Liver (tissue), 9 donors: ENCODE results near the gene ALDH7A1. TPM values are rescaled to one million over a fixed set of nuclear protein-coding genes. Genes with fewer than 3 reads are reported as not detected.

Source experiments
- DNase-seq: peaks from one replicate; pipeline ENCODE4 v3.0.0-alpha.2; 2017; ENCODE audit warnings: low spot score
- H3K27ac ChIP-seq, 2 donors: one replicate each; pipeline ENCODE4 v1.7.0; 2013; ENCODE audit warnings: inconsistent platforms in 2 of 2, low read length in 2 of 2, control low read depth in 1 of 2, low read depth in 1 of 2, mild to moderate bottlenecking in 1 of 2
- H3K27me3 ChIP-seq, 4 donors: one replicate each; pipeline versions ENCODE4 v1.6.1 to v1.7.0; 2013; ENCODE audit warnings: low read length in 3 of 4, inconsistent platforms in 1 of 4, mild to moderate bottlenecking in 1 of 4, moderate library complexity in 1 of 4; ENCODE audit not compliant: control insufficient read depth in 4 of 4, insufficient read depth in 4 of 4
- H3K36me3 ChIP-seq, 4 donors: one replicate each; pipeline versions ENCODE4 v1.6.1 to v1.7.0; 2013; ENCODE audit warnings: low read length in 3 of 4, mild to moderate bottlenecking in 3 of 4, low read depth in 1 of 4, moderate library complexity in 1 of 4; ENCODE audit not compliant: control insufficient read depth in 4 of 4, insufficient read depth in 3 of 4
- H3K4me1 ChIP-seq, 4 donors: one replicate each; pipeline versions ENCODE4 v1.6.1 to v1.7.0; 2013; ENCODE audit warnings: low read length in 3 of 4, mild to moderate bottlenecking in 3 of 4, moderate library complexity in 1 of 4; ENCODE audit not compliant: control insufficient read depth in 4 of 4, insufficient read depth in 4 of 4
- H3K4me3 ChIP-seq, 3 donors: one replicate each; pipeline versions ENCODE4 v1.6.1 to v1.7.0; 2013; ENCODE audit warnings: low read length in 3 of 3, control low read depth in 1 of 3, low read depth in 1 of 3, mild to moderate bottlenecking in 1 of 3
- H3K9ac ChIP-seq, 2 donors: one replicate each; pipeline ENCODE4 v1.7.0; 2013; ENCODE audit warnings: low read length in 2 of 2, mild to moderate bottlenecking in 2 of 2, moderate library complexity in 2 of 2, control low read depth in 1 of 2, low read depth in 1 of 2
- H3K9me3 ChIP-seq, 4 donors: one replicate each; pipeline versions ENCODE4 v1.6.1 to v1.7.0; 2013; ENCODE audit warnings: low read length in 3 of 4; ENCODE audit not compliant: control insufficient read depth in 4 of 4
- ATF3 ChIP-seq: IDR thresholded peaks from 2 replicates; pipeline ENCODE4 v1.6.1; 2016; ENCODE audit warnings: antibody characterized with exemption
- CTCF ChIP-seq: fragments of 150-350 bp; IDR thresholded peaks from 2 replicates; pipeline ENCODE4 v1.5.1; 2017; ENCODE audit warnings: improper control_type of control experiment, low read depth, low read length; ENCODE audit not compliant: missing input control
- FOXA1 ChIP-seq: IDR thresholded peaks from 2 replicates; pipeline ENCODE4 v1.6.1; 2016; ENCODE audit warnings: antibody characterized with exemption
- GABPA ChIP-seq, 2 donors: IDR thresholded peaks in 1 of 2; conservative IDR thresholded peaks in 1 of 2; 2 replicates each; pipeline ENCODE4 v1.6.1; 2016; ENCODE audit warnings: antibody characterized with exemption in 2 of 2, mild to moderate bottlenecking in 1 of 2, moderate library complexity in 1 of 2
- HNF4A ChIP-seq, 2 donors: conservative IDR thresholded peaks; 2 replicates each; pipeline ENCODE4 v1.6.1; 2016; ENCODE audit warnings: antibody characterized with exemption in 2 of 2, mild to moderate bottlenecking in 2 of 2
- HNF4G ChIP-seq: IDR thresholded peaks from 2 replicates; pipeline ENCODE4 v1.6.1; 2016; ENCODE audit warnings: antibody characterized with exemption
- JUND ChIP-seq, 2 donors: IDR thresholded peaks; 2 replicates each; pipeline ENCODE4 v1.6.1; 2016; ENCODE audit warnings: antibody characterized with exemption in 2 of 2
- MAX ChIP-seq: IDR thresholded peaks from 2 replicates; pipeline ENCODE4 v1.6.1; 2016; ENCODE audit warnings: antibody characterized with exemption
- NR2F2 ChIP-seq: IDR thresholded peaks from 2 replicates; pipeline ENCODE4 v1.6.1; 2016; ENCODE audit warnings: antibody characterized with exemption
- RAD21 ChIP-seq, 2 donors: IDR thresholded peaks; 2 replicates each; pipeline ENCODE4 v1.6.1; 2016; ENCODE audit warnings: antibody characterized with exemption in 2 of 2, mild to moderate bottlenecking in 2 of 2
- REST ChIP-seq: IDR thresholded peaks from 2 replicates; pipeline ENCODE4 v1.6.1; 2016; ENCODE audit warnings: antibody characterized with exemption, mild to moderate bottlenecking
- RXRA ChIP-seq, 2 donors: IDR thresholded peaks; 2 replicates each; pipeline ENCODE4 v1.6.1; 2017 to 2018; ENCODE audit warnings: antibody characterized with exemption in 2 of 2, mild to moderate bottlenecking in 1 of 2
- SP1 ChIP-seq: IDR thresholded peaks from 2 replicates; pipeline ENCODE4 v1.6.1; 2018; ENCODE audit warnings: antibody characterized with exemption, mild to moderate bottlenecking
- TAF1 ChIP-seq: conservative IDR thresholded peaks from 2 replicates; pipeline ENCODE4 v1.6.1; 2016; ENCODE audit warnings: antibody characterized with exemption, mild to moderate bottlenecking
- YY1 ChIP-seq: IDR thresholded peaks from 2 replicates; pipeline ENCODE4 v1.6.1; 2016; ENCODE audit warnings: antibody characterized with exemption, mild to moderate bottlenecking
- ZBTB33 ChIP-seq: IDR thresholded peaks from 2 replicates; pipeline ENCODE4 v1.6.1; 2016; ENCODE audit warnings: antibody characterized with exemption
- WGBS: extraction: QIAGEN DNeasy Blood & Tissue Kit; methylation state at CpG from one replicate; pipeline ENCODE4 v1.1.7; 2013; 5-methylcytosine and 5-hydroxymethylcytosine counted together
- polyA plus RNA-seq, 2 donors: library from polyadenylated mRNA; stranded (reverse) in 1 of 2; unstranded in 1 of 2; fragments of 200-250 nt in 1 of 2; fragments of >200 nt in 1 of 2; fragmentation: Nextera tagmentation in 1 of 2; extraction: Ambion mirVana in 1 of 2; gene quantifications; one replicate each; pipeline versions ENCODE4 v1.2.1 to v1.2.3, GENCODE V29; 2013 to 2015
- total RNA-seq, 2 donors: library from RNA; depleted of rRNA; stranded (reverse); fragments of >200 nt; gene quantifications; one replicate each; pipeline ENCODE4 v1.2.3, GENCODE V29; 2014
- donor health status: healthy.
- donor health status: healthy.
- donor health status: healthy.
- donor health status: healthy.
- donor health status: healthy.

Gene ALDH7A1
- total and polyA plus RNA-seq, 4 donors: 47.7 to 86.9 (median 58.4) TPM

- Histone ChIP-seq H3K36me3 (no peaks in the 10 kb centered on the region), H3K9me3 (no peaks in the 10 kb centered on the region), H3K27ac (no peak overlapping the region), H3K4me1 (peaks cover 0 to 2% (median 0%) of the 10 kb centered on the region in 4 donors), H3K4me3 (no peak overlapping the region), H3K9ac (no peak overlapping the region), H3K27me3 (no peaks in the 10 kb centered on the region)
- TF ChIP-seq YY1 (no peak), ATF3 (no peak), CTCF (no peak), ZBTB33 (no peak), HNF4G (no peak), HNF4A (conservative IDR thresholded peaks at IDR 0.05) (no peak), MAX (no peak), JUND (IDR thresholded peaks at IDR 0.05) (no peak), NR2F2 (no peak), RAD21 (IDR thresholded peaks at IDR 0.05) (no peak), RXRA (IDR thresholded peaks at IDR 0.05) (no peak), FOXA1 (no peak), TAF1 (no peak)
- WGBS: 100% methylated on average over 1 of the region's 1 CpG
- DNase-seq: no peak
Observed at GRCh38 chr5:126511961-126512360, 83.1 kb downstream of the ALDH7A1 start.

- Histone ChIP-seq H3K27ac (no peak overlapping the region), H3K4me3 (no peak overlapping the region), H3K36me3 (no peaks in the 10 kb centered on the region), H3K4me1 (peaks cover 0 to 2% (median 0%) of the 10 kb centered on the region in 4 donors), H3K9ac (no peak overlapping the region), H3K27me3 (no peaks in the 10 kb centered on the region), H3K9me3 (no peaks in the 10 kb centered on the region)
- no peak for DNase-seq
- 90% methylated on average over 5 of the region's 5 CpGs for WGBS
- TF ChIP-seq NR2F2 (peak; percentile 24), ZBTB33 (no peak), RXRA (IDR thresholded peaks at IDR 0.05) (no peak)
Observed at GRCh38 chr5:126509339-126509738, 85.7 kb downstream of the ALDH7A1 start.

- Histone ChIP-seq H3K9me3 (no peaks in the 10 kb centered on the region), H3K4me3 (no peak overlapping the region), H3K27ac (no peak overlapping the region), H3K9ac (no peak overlapping the region), H3K36me3 (no peaks in the 10 kb centered on the region), H3K27me3 (no peaks in the 10 kb centered on the region), H3K4me1 (peaks cover 0 to 5% (median 3%) of the 10 kb centered on the region in 4 donors)
- DNase-seq: no peak
- TF ChIP-seq SP1: peak; percentile 73
- peak in 1 of 2 donors; percentile 74 for TF ChIP-seq JUND (IDR thresholded peaks at IDR 0.05)
- TF ChIP-seq GABPA (IDR thresholded peaks at IDR 0.05 in 1 of 2, conservative IDR thresholded peaks at IDR 0.05 in 1 of 2): peak in 1 of 2 donors; percentile 48
- TF ChIP-seq YY1: no peak
- TF ChIP-seq HNF4G: no peak
- no peak for TF ChIP-seq HNF4A (conservative IDR thresholded peaks at IDR 0.05)
- no peak for TF ChIP-seq TAF1
- no peak for TF ChIP-seq REST
- peak; percentile 50 for TF ChIP-seq NR2F2
Observed at GRCh38 chr5:126508962-126509279, 86.1 kb downstream of the ALDH7A1 start.
